GM04503 (cell line): Measurements from ENCODE around the gene COL26A1.
A peak's percentile ranks its signal among the peaks of the same experiment; 100 is the strongest.
"Not testable (repeated sequence)": the region's sequence is repeated elsewhere in the genome, so short reads cannot be mapped to it uniquely, and the experiment has no call there.

Source experiments
- DNase-seq: peaks from one replicate; pipeline ENCODE4 v3.0.0-alpha.2; 2012; ENCODE audit warnings: low read depth

Gene COL26A1

DNA sequence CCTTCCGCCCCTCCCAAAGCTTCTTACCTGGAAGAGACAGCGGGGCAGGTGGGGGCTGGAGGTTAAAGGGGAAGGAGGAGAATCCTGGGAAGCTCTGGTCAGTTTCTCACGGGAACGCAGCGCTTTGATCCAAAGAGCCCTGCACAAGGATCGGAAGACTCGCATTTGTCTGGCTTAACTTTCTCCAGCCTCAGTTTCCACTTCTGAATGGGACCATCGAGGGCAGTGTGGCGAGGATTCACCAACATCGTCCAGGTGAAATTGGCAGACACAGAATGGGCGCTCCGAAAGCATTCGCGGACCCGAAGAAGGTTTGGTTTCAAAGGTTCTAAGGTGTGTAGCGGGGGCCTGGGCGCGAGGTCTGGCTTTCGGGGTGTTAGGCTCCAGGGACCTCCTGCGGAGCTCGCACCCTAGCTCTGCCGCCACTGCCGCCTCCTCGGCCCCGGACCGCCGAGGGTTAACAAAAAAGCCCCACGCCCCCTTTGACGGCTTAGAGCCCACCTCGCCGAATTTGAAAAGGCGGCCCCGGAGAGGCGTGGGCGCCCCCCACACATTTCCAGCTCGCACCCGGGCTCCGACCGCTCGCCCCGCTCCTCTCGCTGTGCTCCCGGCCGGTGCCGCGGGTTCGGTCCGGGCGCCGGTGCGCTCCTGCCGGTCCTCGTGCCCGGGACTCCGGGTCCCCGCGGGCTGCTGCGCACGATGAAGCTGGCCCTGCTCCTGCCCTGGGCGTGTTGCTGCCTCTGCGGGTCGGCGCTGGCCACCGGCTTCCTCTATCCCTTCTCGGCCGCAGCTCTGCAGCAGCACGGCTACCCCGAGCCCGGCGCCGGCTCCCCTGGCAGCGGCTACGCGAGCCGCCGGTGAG, at the start of gene COL26A1:
COL26A1 (plus strand) TSS at position 542 of the 862 bp plus-strand sequence; CDS start at position 700, 158 bp downstream.
- no peak for DNase-seq

DNA sequence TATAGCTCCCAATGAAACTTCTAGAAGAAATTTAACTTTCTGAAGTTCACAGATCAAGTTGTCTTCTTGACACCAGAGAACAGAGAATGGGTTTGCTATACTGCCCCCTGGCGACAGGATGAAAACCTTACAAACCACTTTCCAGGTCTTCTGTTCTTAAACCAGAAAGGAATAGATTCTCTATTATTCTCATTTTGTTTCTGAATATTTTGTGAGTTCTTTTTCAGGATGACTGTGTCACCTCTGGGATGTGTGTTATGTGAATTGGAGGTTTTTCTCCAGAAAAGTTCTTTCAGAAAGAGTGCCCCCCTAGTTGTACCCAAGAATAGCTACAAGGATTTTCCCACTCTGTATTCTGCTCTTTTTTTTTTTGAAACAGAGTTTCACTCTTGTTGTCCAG, 47.3 kb upstream of the COL26A1 start:
- DNase-seq = no peak

DNA sequence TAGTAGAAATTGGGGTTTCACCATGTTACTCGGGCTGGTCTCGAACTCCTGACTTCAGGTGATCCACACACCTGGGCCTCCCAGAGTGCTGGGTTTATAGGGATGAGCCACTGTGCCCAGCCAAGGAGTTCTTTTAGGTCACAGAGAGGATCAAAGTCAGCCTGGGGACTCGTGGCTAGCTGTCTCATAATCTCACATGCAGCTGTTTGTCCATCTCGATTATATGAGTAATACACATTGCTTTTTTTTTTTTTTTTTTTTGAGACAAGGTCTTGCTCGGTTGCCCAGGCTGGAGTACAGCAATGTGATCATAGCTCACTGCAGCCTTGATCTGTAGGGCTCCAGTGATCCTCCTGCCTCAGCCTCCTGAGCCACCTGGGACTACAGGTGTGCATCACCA, 43.3 kb upstream of the COL26A1 start:
- no peak for DNase-seq

DNA sequence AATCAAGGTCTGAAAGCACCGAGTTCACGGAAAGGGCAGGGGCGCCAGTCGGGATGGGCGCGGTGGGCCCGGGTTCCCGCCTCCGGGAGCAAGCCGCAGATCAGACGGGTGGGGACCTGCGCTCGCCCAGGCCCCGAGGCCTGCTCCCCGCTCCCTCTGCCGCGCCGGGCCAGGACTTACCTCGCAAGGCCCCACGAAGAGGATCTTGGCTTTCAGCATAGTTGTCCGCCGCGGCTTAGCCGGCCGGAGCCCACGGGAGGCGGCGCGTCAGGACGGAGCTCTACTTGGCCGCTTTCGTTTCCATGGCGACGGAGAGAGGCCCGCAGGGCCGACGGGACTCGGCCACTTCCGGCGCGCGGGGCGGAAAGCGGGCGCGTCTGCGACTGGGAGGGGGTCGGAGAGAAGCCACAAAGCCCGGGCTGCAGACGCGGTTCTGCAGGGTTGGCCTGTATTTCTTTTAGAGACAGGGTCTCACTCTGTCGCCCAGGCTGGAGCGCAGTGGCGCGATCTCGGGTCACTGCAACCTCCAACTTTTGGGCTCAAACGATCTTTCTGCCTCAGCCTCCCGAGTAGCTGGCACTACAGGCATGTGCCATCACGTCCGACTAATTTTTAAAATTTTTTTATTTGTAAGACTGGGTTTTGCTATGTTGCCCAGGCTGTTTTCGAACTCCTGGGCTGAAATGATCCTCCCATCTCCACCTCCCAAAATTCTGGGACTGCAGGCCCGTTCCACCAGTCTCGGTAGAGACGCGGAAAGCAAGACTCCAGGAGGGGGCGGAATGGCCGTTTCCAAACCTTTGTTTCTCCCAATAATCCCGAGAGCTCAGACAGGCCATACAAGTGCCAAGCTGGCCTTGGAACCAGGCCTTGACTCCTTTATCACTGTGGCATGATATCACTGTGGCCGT, 40.9 kb upstream of the COL26A1 start, which contains the start of gene IFT22:
IFT22 (minus strand) TSS at position 322 of the 911 bp plus-strand sequence; CDS start at position 219, 103 bp downstream.
- DNase-seq = peak; percentile 55

DNA sequence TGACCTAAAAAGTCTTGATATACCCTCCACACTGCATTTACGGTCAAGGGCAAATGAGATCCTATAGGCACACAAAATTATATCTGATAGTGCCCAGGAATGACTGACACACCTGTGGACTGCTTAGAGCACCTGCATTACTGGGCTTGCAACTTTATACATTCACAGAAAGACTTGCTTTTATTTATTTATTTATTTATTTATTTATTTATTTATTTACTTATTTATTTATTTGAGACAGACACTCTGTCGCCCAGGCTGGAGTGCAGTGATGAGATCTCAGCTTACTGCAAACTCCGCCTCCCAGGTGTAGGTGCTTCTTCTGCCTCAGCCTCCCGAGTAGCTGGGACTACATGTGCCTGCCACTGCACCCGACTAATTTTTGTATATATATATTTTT, 34.5 kb upstream of the COL26A1 start:
- no peak for DNase-seq

DNA sequence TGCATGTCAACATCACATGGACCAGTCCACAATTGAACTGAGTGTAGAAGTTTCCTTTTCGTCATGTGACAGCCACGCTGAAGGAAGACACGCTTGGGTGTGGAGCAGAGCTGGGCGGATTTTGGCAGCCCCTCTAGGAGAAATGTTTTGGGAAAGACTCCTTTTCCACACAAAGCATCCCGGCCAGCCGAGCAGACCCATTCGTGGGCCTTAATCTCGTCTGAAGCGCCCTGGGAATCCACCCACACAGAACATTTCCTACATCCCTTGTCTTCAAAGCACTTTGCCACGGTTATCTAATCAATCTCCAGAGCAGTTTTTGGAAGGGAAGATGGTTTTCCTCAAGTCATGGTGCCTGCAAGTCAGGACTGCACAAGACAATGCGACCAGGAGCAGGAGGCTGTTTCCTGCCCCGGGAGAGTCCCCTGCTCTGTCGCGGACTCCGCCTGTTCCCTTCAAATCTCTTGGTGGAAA, 32.6 kb upstream of the COL26A1 start:
- no peak for DNase-seq

DNA sequence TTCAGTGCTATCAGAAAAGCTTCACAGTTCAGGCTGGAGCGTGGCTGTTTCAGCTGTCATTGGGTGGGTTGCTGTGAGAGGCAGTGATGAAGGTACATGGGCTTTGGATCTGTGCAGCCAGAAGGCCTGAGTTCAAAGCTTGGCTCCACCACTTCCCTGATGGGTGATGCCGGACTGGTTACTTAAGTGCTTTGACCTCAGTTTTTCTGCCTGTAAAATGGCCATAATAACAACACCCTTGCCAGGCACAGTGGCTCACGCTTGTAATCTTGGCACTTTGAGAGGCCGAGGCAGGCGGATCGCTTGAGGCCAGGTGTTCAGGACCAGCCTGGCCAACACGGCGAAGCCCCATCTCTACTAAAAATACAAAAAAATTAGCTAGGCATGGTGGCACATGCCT, 30.6 kb upstream of the COL26A1 start:
- DNase-seq = no peak

DNA sequence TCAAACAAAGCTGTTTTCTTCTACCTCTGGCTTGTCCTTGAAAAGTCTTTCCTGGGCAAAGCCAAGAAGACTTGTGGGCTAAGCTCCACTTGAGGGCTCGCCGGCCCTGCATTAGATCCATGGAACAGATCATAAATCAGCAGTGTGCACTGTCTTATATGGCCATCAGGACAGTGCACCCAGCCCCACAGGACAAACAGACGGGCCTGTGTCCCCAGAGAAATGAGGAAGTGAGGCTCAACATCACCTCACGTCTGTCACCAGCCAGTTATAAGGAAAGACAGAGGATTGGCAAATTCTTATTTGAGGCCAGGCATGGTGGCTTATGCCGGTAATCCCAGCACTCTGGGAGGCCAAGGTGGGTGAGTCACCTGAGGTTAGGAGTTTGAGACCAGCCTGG, 28.8 kb upstream of the COL26A1 start:
- DNase-seq = no peak

DNA sequence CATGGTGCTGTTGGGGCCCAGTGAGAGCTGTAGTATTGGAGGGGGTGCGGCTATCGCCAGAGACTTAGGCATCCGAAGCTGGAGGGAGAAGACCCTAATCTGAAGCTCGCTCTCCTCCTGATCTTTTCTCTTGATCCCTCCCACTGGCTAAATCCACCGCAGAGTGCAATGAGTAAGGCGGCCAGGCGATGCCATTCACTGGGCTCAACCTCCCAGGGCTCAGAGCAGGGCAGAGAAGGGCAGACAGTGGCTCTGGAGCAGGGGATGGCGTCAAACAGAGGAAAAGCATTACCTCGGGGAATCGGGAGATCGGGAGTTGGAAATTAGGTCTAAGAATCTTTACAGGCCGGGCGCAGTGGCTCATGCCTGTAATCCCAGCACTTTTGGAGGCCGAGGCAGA, 22.3 kb upstream of the COL26A1 start:
- DNase-seq = no peak

DNA sequence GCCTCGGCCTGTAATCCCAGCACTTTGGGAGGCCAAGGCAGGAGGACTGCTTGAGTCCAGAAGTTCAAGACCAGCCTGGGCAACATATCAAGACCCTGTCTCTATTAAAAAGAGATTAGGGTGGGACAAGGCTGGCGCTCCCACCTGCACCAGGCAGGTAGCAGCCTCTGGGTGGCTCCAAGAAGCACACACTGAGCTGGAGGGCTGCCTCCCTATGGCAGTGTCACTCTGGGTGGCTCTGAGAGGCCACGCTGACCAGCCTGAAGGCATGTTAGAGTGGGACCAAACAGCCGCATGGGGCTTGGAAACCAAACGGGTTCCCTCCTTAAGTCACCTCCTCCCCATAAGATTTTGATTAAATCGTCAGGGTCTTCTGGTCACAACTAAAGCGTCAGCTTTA, 19.8 kb upstream of the COL26A1 start:
- no peak for DNase-seq

DNA sequence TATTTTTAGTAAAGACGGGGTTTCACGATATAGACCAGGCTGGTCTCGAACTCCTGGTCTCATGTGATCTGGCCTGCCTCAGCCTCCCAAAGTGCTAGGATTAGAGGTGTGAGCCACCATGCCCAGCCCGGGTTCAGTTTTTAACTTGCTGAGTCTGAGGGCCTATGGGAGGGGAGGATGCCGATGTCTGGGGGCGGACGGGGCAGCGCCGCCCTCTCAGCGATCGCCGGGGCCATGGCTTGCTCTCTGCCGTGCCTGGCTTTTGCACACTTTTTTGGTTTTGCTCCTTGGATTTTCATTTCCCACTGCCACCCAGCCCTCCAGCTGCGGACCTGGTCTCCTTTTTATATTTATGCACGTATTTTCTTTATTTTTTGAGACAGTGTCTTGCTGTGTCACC, 15.2 kb upstream of the COL26A1 start:
- no peak for DNase-seq

DNA sequence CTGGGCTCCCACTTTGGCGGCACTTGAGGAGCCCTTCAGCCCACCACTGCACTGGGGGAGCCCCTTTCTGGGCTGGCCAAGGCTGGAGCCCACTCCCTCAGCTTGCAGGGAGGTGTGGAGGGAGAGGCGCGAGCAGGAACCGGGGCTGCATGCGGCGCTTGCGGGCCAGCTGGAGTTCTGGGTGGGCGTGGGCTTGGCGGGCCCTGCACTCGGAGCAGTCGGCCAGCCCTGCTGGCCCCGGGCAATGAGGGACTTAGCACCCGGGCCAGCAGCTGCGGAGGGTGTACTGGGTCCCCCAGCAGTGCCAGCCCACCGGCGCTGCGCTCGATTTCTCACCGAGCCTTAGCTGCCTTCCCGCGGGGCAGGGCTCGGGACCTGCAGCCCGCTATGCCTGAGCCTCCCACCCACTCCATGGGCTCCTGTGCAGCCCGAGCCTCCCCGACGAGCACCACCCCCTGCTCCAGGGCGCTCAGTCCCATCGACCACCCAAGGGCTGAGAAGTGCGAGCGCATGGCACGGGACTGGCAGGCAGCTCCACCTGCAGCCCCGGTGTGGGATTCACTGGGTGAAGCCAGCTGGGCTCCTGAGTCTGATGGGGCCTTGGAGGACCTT, 14.1 kb upstream of the COL26A1 start:
- DNase-seq = not testable (repeated sequence)

DNA sequence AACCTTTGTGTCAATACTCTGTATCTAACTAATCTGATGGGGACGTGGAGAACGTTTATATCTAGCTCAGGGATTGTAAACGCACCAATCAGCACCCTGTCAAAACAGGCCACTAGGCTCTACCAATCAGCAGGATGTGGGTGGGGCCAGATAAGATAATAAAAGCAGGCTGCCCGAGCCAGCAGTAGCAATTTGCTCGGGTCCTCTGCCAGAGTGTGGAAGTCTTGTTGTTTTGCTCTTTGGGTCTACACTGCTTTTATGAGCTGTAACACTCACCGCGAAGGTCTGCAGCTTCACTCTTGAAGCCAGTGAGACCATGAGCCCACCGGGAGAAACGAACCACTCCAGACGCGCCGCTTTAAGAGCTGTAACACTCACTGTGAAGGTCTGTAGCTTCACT, 13.4 kb upstream of the COL26A1 start:
- DNase-seq = not testable (repeated sequence)

DNA sequence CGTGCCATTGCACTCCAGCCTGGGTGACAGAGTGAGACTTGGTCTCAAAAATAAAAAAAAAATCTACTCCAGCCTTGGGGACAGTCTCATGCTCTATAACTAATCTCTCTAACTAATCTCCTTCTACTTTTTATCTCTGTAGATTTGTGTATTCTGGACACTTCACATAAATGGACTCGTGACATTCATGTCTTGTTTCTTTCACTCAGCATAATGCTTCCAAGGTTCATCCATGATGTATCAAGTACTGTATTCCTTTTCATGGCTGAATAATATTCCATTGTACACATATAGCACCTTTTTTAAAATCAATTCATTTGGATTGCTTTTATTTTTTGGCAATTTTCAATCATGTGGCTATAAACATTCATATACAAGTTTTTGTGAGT, 9.8 kb upstream of the COL26A1 start:
- no peak for DNase-seq

DNA sequence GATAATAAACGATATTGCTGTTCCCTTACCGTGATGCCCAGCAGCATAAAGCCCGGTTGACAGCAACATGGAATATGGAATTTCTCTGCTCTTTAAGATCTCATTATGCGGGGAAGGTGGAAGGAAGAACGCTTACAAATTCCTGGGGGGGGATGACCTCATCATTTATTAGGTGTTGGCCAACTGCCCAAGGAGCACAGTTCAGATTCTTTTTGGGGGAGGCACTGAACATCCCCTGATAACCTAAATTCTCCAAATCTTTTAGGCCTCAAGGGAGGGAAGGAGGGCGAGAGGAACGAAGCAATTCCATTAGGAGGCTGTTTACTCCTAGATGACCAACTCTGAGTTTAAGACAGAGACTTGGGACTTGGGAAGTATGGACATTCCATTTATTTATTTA, 5.2 kb upstream of the COL26A1 start:
- no peak for DNase-seq

DNA sequence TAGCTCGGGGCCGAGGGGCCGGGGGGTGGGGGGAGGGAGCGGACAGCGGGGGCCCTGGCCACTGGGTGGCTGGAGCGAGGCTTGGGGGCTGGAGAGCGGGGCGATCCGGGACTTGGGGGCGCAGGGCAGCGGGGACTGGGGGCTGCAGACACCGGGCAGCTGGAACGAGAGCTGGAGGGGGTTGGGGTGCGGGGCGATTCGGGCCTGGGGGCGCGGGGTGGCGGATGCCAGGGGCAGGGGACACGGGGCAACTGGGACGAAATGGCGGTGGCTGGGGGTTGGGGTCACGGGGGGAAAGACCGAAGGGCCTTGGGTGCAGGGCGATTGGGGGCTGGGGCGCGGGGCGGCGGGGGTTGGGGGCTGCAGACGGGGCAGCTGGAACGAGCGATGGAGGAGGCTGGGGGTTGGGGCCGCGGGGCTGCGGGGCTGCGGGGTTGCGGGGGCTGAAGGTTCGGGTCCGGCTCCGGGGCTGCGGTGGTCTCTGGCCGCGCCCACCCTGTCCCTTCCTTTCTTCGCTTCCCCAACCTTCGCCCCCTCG, 590 bp downstream of the COL26A1 start:
- no peak for DNase-seq

DNA sequence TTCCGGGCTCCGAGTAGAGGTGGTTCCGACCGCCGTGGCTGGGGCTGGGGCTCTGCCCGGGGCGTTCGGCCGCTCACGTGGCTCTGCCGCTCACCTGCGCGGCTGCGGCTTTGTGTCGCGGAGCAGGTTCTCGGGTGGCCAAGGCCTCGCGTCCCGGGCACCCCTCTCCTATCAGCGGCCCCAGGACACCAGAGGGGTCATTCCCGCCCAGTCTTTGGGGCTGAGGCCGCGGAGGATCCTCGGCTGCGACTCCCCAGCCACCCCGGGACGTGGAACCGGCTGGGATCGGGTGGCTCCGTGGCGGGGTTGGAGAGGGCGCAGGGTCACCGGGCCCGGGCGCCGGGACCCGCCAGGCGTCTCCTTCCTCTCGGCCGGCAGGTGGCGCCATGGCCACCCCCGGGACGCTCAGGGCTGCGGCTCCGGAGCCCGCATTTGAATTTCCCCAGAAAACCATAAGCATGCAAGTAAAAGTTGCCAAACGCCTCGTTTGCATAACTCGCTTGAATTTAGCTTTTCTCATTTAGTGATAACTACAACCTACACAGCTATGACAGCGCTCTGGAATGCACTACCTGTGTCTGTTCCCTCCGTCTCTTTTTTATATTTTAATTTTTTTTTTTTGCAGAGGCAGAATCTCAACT, 1.2 kb downstream of the COL26A1 start:
- DNase-seq = no peak

DNA sequence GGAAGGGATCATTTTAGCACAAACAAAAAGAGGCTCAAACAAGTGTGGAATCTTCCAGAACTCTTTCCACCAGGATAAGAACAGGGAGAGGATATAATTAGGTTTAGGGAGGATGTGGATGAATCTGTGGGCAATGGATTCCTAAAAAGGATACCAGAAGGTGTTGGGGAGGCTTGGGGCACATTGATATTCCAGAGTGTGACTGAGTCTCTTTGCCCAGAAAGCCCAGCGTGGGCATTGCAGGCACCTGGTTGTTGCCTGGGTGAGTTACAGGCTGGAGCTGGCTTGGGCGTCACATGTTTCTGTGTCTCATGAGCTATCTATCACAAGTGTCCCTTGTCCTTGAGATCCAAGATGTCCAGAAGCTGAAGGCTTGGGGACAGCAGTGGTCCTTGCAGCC, 3.3 kb downstream of the COL26A1 start:
- DNase-seq = no peak

DNA sequence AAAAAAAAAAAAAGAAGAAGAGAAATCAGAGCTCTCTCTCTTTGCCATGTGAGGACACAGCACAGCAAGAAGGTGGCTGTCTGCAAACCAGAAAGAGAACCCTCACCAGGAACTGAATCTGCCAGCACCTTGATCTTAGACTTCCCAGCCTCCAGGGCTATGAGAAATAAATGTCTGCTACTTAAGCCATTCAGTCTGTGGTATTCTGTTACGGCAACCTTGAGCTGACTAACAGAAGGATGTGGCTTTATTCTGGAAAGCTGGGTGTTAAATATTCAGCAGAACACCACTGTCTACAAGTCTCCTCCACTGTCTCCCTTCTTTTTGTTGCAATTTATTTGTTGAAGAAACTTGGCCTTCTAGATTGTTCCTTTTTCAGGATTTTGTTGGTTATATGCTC, 5.0 kb downstream of the COL26A1 start:
- DNase-seq = no peak

DNA sequence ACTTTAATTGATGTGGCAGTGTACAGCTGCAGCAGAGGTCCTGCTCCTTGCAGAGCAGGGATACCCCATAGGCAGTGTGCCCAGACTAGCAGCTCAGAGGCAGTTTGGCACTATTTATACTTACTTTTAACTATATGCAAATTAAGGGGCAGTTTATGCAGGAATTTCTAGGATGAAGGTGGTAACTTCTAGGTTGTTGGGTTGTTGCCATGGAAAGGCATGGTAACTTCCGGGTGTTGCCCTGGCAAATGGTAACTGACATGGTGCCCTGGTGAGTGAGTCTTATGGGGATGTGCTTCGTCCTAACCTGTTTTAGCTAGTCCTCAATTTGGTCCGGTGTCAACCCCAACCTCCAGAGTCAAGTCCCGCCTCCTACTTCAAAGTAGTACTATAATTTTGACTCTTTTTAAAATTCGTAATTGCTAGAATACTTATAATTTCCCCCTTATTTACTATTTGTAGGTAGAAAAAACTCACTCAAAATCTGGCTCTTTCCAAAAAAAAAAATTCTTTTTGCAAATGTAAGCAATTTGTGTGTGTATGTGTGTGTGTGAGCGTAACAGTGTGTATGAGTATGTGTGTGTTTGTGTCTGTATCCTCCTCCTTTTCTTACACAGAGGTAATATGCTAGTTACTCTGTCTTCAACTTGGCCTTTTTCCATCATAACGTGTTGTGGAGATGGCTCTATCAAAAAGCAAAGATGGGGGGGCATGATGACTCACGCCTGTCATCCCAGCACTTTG, 5.9 kb downstream of the COL26A1 start:
- no peak for DNase-seq

DNA sequence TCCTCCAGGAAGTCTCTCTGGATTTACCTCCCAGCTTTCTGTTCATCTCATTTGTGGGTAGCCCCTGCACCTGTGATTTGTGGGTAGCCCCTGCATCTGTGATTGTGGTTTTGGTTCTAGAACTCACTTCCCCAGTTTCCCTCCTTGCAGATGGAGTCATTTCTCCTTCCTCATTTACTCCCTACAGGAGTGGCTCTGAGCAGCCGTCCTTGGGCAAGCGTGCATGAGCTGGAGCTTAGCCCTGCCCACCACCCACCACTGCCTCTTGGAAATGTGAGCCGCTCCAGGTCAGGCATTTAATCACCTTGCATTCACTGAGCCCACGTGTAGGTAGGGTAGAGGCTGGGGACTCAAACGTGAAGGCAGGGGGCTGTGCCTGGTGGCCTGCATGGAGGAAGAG, 8.2 kb downstream of the COL26A1 start:
- DNase-seq = no peak
